Heart right ventricle (tissue), 16 donors: Measurements from ENCODE around the gene ROBO4. TPM values are rescaled to one million over a fixed set of nuclear protein-coding genes. Genes with fewer than 3 reads are reported as not detected.

Experiments
- ATAC-seq, 8 donors: fragments of 200-7000 bp; cut with Tn5 transposase; one replicate each; pipeline ENCODE4 v1.9.1; 2020; ENCODE audit warnings: mild to moderate bottlenecking in 8 of 8, moderate library complexity in 8 of 8, moderate number of reproducible peaks in 1 of 8
- DNase-seq, 2 donors: peaks; one replicate each; pipeline ENCODE4 v3.0.0-alpha.2; 2020
- H3K27ac ChIP-seq, 10 donors: fragments of 200-600 bp; sonication (generic) in 2 of 10; one replicate each; pipeline versions ENCODE4 v1.5.0 to v1.8.0; 2020 to 2022; ENCODE audit warnings: mild to moderate bottlenecking in 3 of 10
- H3K27me3 ChIP-seq, 7 donors: fragments of 200-600 bp; one replicate each; pipeline ENCODE4 v1.8.0; 2021 to 2022; ENCODE audit warnings: mild to moderate bottlenecking in 2 of 7
- H3K36me3 ChIP-seq, 9 donors: fragments of 200-600 bp; sonication (generic) in 1 of 9; one replicate each; pipeline versions ENCODE4 v1.5.0 to v1.8.0; 2020 to 2022; ENCODE audit warnings: mild to moderate bottlenecking in 2 of 9
- H3K4me1 ChIP-seq, 9 donors: fragments of 200-600 bp; sonication (generic) in 1 of 9; one replicate each; pipeline versions ENCODE4 v1.5.0 to v1.8.0; 2020 to 2022; ENCODE audit warnings: mild to moderate bottlenecking in 4 of 9
- H3K4me3 ChIP-seq, 10 donors: fragments of 200-600 bp; sonication (generic) in 2 of 10; one replicate each; pipeline versions ENCODE4 v1.5.0 to v1.8.0; 2020 to 2022; ENCODE audit warnings: mild to moderate bottlenecking in 7 of 10, moderate library complexity in 2 of 10
- H3K9me3 ChIP-seq, 11 donors: fragments of 200-600 bp in 10 of 11; sonication (generic) in 2 of 11; one replicate each; pipeline versions ENCODE4 v1.5.0 to v1.8.0; 2013 to 2022; ENCODE audit warnings: mild to moderate bottlenecking in 2 of 11, control low read depth in 1 of 11, moderate library complexity in 1 of 11
- whole genome bisulfite sequencing, 2 donors: extraction: QIAGEN DNeasy Blood & Tissue Kit; methylation state at CpG; one replicate each; pipeline ENCODE4 v1.1.7; 2013; ENCODE audit warnings: inconsistent platforms in 1 of 2; 5-methylcytosine and 5-hydroxymethylcytosine counted together
- intact Hi-C, 10 donors: fragments of 100-400 bp; cut with DNase I; formaldehyde crosslinking; loops; one replicate each; pipeline versions ENCODE4 v1.11.1 to v1.14.2; 2022
- polyA plus RNA-seq, 2 donors: library from polyadenylated mRNA; stranded (reverse); fragments of 200-250 nt; gene quantifications; one replicate each; pipeline ENCODE4 v1.2.3, GENCODE V29; 2013
- total RNA-seq, 10 donors: library from RNA; stranded (reverse); fragmentation: NEBNext Ultra II Directional in 3 of 10; extraction: Animal tissue kit (Norgen Biotek cat#: 25700) in 3 of 10; gene quantifications; one replicate each; pipeline versions ENCODE4 v1.2.1 to v1.2.4, GENCODE V29; 2021 to 2023
- TF ChIP-seq, protein P1 (sequence below), 9 donors: fragments of 200-600 bp; sonication (generic) in 2 of 9; IDR thresholded peaks; one replicate each; pipeline versions ENCODE4 v1.5.0 to v1.8.0; 2021 to 2022; ENCODE audit warnings: antibody characterized with exemption in 9 of 9, mild to moderate bottlenecking in 5 of 9, moderate library complexity in 1 of 9
- donor health status: Arrhythmogenic right ventricular cardiomyopathy.
- donor health status: ischemic (EF 13 %, LVEDD 7.1; RV severe dilation, severe dysfunction).
- donor health status: healthy with polysubstance abuse.
- donor health status: DM: no; HTN: yes; CAD: no.
- donor health status: DM: no; HTN: no; CAD: no.
- donor health status: ischemic (EF 25% LVEDD 6.9; RV normal size, moderate dysfunction).
- donor health status: ischemic (EF 25% LVEDD 5.7; RV mildly dilated, moderate dysfunction).
- donor health status: healthy.
- donor health status: DM: yes; HTN: yes; CAD: no.
- donor health status: Ischemic cardiomyopathy.
- donor health status: ischemic (EF 35%, LVEDD 5.7; RV mildly dilated, moderate dysfunction).
- donor health status: nonischemic (EF 11% LVEDD 7.7; RV severe dilation, severe dysfunction).
- donor health status: DM: yes; HTN: yes; CAD: no.
- donor health status: PGD.
- donor health status: ischemic (EF 29% LVEDD 5.4; RV normal size, mild dysfunction).
- donor health status: nonischemic (EF 23%, LVEDD 6.1; RV moderate dilation, normal function).

Gene ROBO4
- total and polyA plus RNA-seq, 12 donors, result 14.2 to 42.6 (median 22.0) TPM

GRCh38 chr11:124867700-124868099 is 30.0 kb downstream of the ROBO4 start:
- 5% methylated on average over 8 of the region's 8 CpGs for WGBS, 2 donors
- H3K9me3 ChIP-seq, result no peaks in the 10 kb centered on the region
- H3K27ac ChIP-seq, result no peak overlapping the region
- ATAC-seq (peak in 5 of 8 donors; percentile 14 to 67 (median 36)), DNase-seq (no peak)
- intact Hi-C loops, result loop anchor here in 1 of 10 donors (10.0 kb wide), 1 partner anchor 223 kb away; no protein-coding TSS in a partner anchor
- H3K36me3 ChIP-seq, result no peaks in the 10 kb centered on the region
- TF ChIP-seq, protein P1, sequence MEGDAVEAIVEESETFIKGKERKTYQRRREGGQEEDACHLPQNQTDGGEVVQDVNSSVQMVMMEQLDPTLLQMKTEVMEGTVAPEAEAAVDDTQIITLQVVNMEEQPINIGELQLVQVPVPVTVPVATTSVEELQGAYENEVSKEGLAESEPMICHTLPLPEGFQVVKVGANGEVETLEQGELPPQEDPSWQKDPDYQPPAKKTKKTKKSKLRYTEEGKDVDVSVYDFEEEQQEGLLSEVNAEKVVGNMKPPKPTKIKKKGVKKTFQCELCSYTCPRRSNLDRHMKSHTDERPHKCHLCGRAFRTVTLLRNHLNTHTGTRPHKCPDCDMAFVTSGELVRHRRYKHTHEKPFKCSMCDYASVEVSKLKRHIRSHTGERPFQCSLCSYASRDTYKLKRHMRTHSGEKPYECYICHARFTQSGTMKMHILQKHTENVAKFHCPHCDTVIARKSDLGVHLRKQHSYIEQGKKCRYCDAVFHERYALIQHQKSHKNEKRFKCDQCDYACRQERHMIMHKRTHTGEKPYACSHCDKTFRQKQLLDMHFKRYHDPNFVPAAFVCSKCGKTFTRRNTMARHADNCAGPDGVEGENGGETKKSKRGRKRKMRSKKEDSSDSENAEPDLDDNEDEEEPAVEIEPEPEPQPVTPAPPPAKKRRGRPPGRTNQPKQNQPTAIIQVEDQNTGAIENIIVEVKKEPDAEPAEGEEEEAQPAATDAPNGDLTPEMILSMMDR (IDR thresholded peaks at IDR 0.05), result peak in 8 of 9 donors; percentile 18 to 57 (median 44)
- no peak overlapping the region for H3K4me3 ChIP-seq
- H3K4me1 ChIP-seq, result peaks cover 12 to 64% (median 42%) of the 10 kb centered on the region in 9 donors
- peaks cover 36 to 100% (median 98%) of the 10 kb centered on the region in 7 donors for H3K27me3 ChIP-seq

DNA sequence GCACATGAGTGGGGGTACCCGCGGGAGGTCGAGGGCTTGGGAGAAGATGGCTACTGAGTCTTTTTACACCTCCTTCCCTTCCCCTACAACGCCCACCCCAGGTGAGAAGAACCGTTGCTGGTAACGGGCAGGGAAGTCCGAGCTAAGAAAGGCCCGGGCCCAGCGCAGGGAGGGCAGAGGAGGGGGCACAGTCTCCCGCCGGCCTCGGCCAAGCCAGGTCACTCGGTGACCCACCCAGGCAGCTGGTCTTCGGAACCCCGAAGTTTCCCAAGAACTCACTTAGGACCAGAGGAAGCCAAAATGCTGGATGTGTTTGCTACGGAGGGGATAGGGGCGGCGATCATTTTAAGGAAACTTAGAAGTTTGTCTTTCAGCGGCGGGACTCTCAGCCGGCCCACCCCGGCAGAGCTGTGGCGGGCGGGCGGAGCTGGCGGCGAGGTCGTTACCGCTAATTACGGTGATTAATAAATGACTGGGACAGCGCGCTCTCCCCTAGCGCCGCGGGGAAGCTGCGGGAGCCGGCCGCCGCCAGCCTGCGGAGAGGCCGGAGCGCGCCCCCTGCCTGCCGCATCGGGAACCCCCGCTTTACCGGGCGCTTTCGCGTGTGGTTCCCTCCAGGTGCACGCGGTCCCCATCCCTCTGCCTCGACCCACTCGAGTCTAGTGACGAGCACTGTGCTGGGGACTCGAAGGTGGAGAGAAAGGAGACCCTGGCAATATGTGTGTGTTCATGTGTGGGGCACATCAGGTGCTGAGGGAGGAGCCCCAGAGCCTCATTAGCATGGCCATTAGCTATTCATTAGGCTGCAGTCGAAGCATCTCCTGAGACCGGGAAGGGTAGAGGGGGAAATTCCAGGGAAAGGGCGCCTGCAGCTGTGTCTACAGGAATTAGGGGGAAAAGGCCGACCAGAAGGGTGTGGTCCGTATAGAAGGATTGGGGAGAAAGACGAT is 31.5 kb downstream of the ROBO4 start:
- intact Hi-C loops, result loop anchor here in 1 of 10 donors (10.0 kb wide), 1 partner anchor 221 kb away; no protein-coding TSS in a partner anchor
- no peak overlapping the region for H3K27ac ChIP-seq
- no peaks in the 10 kb centered on the region for H3K36me3 ChIP-seq
- TF ChIP-seq, protein P1 (IDR thresholded peaks at IDR 0.05), result peak; percentile 69 to 90 (median 82)
- DNase-seq, result peak in 1 of 2 donors; percentile 54
- peaks cover 36 to 100% (median 99%) of the 10 kb centered on the region in 7 donors for H3K27me3 ChIP-seq
- 1 to 3% methylated on average over 62 of the region's 62 CpGs for WGBS, 2 donors
- no peaks in the 10 kb centered on the region for H3K9me3 ChIP-seq
- H3K4me3 ChIP-seq, result peak overlapping the region; percentile 22 to 45 (median 40)
- peak in 5 of 8 donors; percentile 26 to 60 (median 41) for ATAC-seq
- peaks cover 12 to 65% (median 42%) of the 10 kb centered on the region in 9 donors for H3K4me1 ChIP-seq

DNA sequence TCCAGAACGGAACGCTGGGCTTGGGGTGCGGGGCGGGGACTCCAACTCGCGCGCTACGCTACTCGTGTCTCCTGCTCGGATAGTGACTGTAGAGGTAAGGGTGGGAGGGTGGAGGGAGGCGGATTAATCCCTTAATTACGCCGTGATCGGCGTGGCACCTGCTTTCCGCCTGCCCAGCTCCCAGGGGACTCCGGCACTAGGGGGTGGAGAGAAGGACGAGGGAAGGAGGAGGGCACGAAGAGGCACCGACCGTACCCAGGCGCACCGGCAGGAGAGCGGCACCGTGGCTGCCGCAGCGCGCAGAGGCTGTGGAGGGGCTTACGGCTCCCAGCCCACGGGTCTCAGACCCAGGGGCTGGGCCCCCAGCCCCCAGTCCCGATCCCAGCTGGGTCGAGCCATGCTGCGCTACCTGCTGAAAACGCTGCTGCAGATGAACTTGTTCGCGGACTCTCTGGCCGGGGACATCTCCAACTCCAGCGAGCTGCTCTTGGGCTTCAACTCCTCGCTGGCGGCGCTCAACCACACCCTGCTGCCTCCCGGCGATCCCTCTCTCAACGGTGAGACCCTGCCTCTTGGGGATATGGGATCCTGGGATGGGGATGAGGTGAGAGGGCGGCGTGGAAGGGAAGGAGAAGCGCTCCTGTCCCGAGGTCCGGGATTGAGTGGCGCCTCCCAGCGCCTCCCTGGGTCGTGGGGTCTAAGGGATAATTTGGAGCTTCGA is 32.3 kb downstream of the ROBO4 start, which contains the start of gene ROBO3:
TSS of gene ROBO3 (plus strand) at position 252 of the 721 bp plus-strand sequence. CDS start at position 398, 146 bp downstream.
- 1 to 2% methylated on average over 53 of the region's 53 CpGs for WGBS, 2 donors
- H3K9me3 ChIP-seq, result no peaks in the 10 kb centered on the region
- TF ChIP-seq, protein P1 (IDR thresholded peaks at IDR 0.05), result no peak
- no peaks in the 10 kb centered on the region for H3K36me3 ChIP-seq
- intact Hi-C loops, result loop anchor here in 1 of 10 donors (10.0 kb wide), 1 partner anchor 221 kb away; no protein-coding TSS in a partner anchor
- H3K27ac ChIP-seq, result no peak within 1 kb of the TSS
- H3K4me1 ChIP-seq, result peaks cover 12 to 65% (median 42%) of the 10 kb centered on the region in 9 donors
- no peak for ATAC-seq
- H3K27me3 ChIP-seq, result peaks cover 38 to 100% (median 99%) of the 10 kb centered on the region in 7 donors
- no peak for DNase-seq
- peak within 1 kb of the TSS; percentile 22 to 45 (median 40) for H3K4me3 ChIP-seq

- TF ChIP-seq, protein P1 (IDR thresholded peaks at IDR 0.05), result no peak
- peaks cover 41 to 100% (median 99%) of the 10 kb centered on the region in 7 donors for H3K27me3 ChIP-seq
- intact Hi-C loops, result loop anchor here in 1 of 10 donors (10.0 kb wide), 1 partner anchor 220 kb away; no protein-coding TSS in a partner anchor
- DNase-seq (no peak), ATAC-seq (no peak)
- H3K9me3 ChIP-seq, result no peaks in the 10 kb centered on the region
- peaks cover 12 to 65% (median 42%) of the 10 kb centered on the region in 9 donors for H3K4me1 ChIP-seq
- 3 to 5% methylated on average over 9 of the region's 9 CpGs for WGBS, 2 donors
- H3K4me3 ChIP-seq, result peak overlapping the region in 1 of 10 donors; percentile 44
- no peaks in the 10 kb centered on the region for H3K36me3 ChIP-seq
- no peak overlapping the region for H3K27ac ChIP-seq
Measured at GRCh38 chr11:124864892-124865180, 32.8 kb downstream of the ROBO4 start.
